Kidney (tissue), 14 donors: ENCODE data around the gene OSER1. TPM values are rescaled to one million over a fixed set of nuclear protein-coding genes. Genes with fewer than 3 reads are reported as not detected.

Experiments used
- DNase-seq, 5 donors: peaks; one replicate each; pipeline ENCODE4 v3.0.0-alpha.2; 2013 to 2020
- FAIRE-seq: peaks from 2 replicates; lab custom pipeline; 2012; peaks lifted over from hg19 to GRCh38; lab: Jason Lieb, UNC
- H3K27ac ChIP-seq, 2 donors: one replicate each; pipeline ENCODE4 v1.7.0; 2013; ENCODE audit warnings: low read depth in 2 of 2, low read length in 2 of 2, inconsistent platforms in 1 of 2
- H3K27me3 ChIP-seq: one replicate; pipeline ENCODE4 v1.7.1; 2013; ENCODE audit warnings: low read length, inconsistent platforms; ENCODE audit not compliant: control insufficient read depth, insufficient read depth
- H3K36me3 ChIP-seq, 3 donors: one replicate each; pipeline versions ENCODE4 v1.7.0 to v1.7.1; 2013; ENCODE audit warnings: low read length in 3 of 3, control low read depth in 1 of 3, inconsistent platforms in 1 of 3; ENCODE audit not compliant: insufficient read depth in 3 of 3, control insufficient read depth in 2 of 3
- H3K4me1 ChIP-seq, 3 donors: one replicate each; pipeline versions ENCODE4 v1.7.0 to v1.7.1; 2013; ENCODE audit warnings: low read length in 3 of 3, inconsistent platforms in 1 of 3, low read depth in 1 of 3; ENCODE audit not compliant: control insufficient read depth in 2 of 3, insufficient read depth in 2 of 3
- H3K4me3 ChIP-seq, 3 donors: one replicate each; pipeline versions ENCODE4 v1.7.0 to v1.8.1; 2013; ENCODE audit warnings: low read length in 3 of 3, control low read depth in 1 of 3, inconsistent platforms in 1 of 3
- H3K9ac ChIP-seq, 3 donors: one replicate each; pipeline versions ENCODE4 v1.7.0 to v1.7.1; 2013; ENCODE audit warnings: low read length in 3 of 3, control low read depth in 1 of 3, inconsistent platforms in 1 of 3
- H3K9me3 ChIP-seq, 3 donors: one replicate each; pipeline versions ENCODE4 v1.7.0 to v1.7.1; 2013; ENCODE audit warnings: low read length in 3 of 3, control low read depth in 1 of 3, inconsistent platforms in 1 of 3; ENCODE audit not compliant: control insufficient read depth in 2 of 3, insufficient read depth in 1 of 3
- intact Hi-C: fragments of 100-400 bp; cut with DNase I; formaldehyde crosslinking; loops from one replicate; pipeline ENCODE4 v1.11.1; 2022
- polyA plus RNA-seq: library from polyadenylated mRNA; stranded (reverse); fragments of 350-450 nt; fragmentation: Illumina TruSeq; extraction: RNeasy Lipid Tissue Mini Kit (QIAGEN cat#74804); gene quantifications from one replicate; pipeline ENCODE4 v1.2.3, GENCODE V29; 2014; ENCODE audit warnings: low read depth, low replicate concordance; ENCODE audit not compliant: insufficient read depth
- total RNA-seq: library from RNA; stranded (reverse); fragmentation: NEBNext Ultra II Directional; extraction: Animal tissue kit (Norgen Biotek cat#: 25700); gene quantifications from one replicate; pipeline ENCODE4 v1.2.1, GENCODE V29; 2021
- TF ChIP-seq, protein P1 (sequence below): IDR thresholded peaks from 3 replicates; pipeline ENCODE4 v1.5.1; 2012; ENCODE audit warnings: mild to moderate bottlenecking, moderate library complexity, borderline replicate concordance; ENCODE audit not compliant: insufficient read depth; ENCODE audit errors: extremely low read depth
- donor health status: control.
- donor health status: control.
- donor health status: control.
- donor health status: control.
- donor health status: control.
- donor health status: DM: yes; HTN: yes; CAD: no.
- donor health status: Normal renal cell carcinoma (clear cell type).

The OSER1 gene
- total and polyA plus RNA-seq, 2 donors from 2014 or later: 29.3 to 33.5 TPM

DNA sequence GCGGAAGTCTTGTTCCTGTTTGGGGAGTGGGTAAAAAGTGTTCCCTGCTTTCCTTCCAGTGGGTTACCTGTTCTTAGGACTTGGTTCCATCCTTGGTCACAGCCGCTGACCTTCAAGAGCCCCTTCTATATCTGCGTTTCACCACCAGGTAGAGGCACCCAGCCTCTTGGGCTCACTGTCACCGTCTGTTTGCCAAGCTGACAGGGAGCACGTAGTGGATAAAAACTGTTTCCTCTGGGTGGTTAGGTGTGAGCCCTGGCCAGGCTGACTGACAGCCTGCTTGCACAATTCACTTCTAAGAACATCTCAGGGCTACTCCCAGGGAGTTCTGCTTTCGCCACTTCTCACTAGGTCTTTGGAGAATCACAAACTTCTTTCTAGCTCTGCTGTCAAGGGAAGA is 21.8 kb downstream of the OSER1 start:
- TF ChIP-seq, protein P1, sequence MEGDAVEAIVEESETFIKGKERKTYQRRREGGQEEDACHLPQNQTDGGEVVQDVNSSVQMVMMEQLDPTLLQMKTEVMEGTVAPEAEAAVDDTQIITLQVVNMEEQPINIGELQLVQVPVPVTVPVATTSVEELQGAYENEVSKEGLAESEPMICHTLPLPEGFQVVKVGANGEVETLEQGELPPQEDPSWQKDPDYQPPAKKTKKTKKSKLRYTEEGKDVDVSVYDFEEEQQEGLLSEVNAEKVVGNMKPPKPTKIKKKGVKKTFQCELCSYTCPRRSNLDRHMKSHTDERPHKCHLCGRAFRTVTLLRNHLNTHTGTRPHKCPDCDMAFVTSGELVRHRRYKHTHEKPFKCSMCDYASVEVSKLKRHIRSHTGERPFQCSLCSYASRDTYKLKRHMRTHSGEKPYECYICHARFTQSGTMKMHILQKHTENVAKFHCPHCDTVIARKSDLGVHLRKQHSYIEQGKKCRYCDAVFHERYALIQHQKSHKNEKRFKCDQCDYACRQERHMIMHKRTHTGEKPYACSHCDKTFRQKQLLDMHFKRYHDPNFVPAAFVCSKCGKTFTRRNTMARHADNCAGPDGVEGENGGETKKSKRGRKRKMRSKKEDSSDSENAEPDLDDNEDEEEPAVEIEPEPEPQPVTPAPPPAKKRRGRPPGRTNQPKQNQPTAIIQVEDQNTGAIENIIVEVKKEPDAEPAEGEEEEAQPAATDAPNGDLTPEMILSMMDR: no peak
- peaks cover 0 to 10% (median 0%) of the 10 kb centered on the region in 3 donors for H3K4me1 ChIP-seq
- DNase-seq (no peak), FAIRE-seq (no peak)
- H3K27me3 ChIP-seq: no peaks in the 10 kb centered on the region
- no peak overlapping the region for H3K4me3 ChIP-seq
- H3K9ac ChIP-seq: no peak overlapping the region
- no peaks in the 10 kb centered on the region for H3K9me3 ChIP-seq
- intact Hi-C loops: no loop called here
- H3K36me3 ChIP-seq: no peaks in the 10 kb centered on the region
- no peak overlapping the region for H3K27ac ChIP-seq

DNA sequence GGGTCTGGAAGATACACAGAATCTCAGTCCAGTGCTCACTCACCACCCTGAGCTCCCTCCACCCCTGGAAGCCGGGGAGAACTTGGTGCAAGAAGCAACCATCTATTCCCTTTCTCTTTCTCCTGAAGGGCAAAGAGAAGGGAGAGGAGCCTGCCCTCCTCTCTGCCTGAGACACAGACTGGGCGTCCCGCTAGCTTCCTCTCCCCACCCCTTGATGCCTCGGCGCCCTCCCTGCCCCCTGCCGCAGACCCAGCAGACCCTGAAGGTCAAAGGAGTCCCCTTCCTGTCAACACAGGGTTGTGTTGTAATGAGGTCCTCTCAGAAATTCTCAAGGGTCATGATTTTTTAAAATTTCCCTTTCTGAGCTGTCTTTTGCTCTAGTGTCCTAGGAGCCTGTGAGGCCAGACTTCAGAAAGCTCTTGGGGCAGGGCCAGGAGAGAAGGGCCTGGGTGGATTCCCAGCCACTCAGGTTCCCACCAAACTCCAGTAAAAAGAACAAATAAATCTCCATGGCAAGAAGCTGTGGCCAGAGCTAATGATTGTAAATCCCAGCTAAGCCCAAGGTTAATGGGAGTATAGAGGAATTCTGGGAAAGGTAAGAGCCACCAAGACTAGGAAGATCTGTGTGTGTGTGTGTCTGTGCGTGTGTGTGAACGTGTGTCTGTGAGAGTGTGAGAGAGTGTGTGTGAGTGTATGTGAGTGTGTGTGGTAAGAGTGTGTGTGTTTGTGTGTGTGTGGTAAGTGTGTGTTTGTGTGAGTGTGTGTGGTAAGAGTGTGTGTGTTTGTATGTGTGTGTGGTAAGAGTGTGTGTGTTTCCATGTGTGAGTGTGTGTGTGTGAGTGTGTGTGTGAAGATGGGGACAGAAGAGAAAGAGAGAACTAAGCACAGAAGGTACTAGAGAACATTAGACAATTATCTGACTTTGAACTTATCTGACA is 22.5 kb downstream of the OSER1 start:
- peaks cover 0 to 10% (median 0%) of the 10 kb centered on the region in 3 donors for H3K4me1 ChIP-seq
- peak overlapping the region in 1 of 3 donors; percentile 63 for H3K4me3 ChIP-seq
- no peaks in the 10 kb centered on the region for H3K9me3 ChIP-seq
- peak overlapping the region; percentile 7 to 10 for H3K27ac ChIP-seq
- intact Hi-C loops: no loop called here
- no peaks in the 10 kb centered on the region for H3K36me3 ChIP-seq
- TF ChIP-seq, protein P1: no peak
- H3K27me3 ChIP-seq: no peaks in the 10 kb centered on the region
- no peak for FAIRE-seq
- peak in 2 of 5 donors; percentile 47 to 62 for DNase-seq
- peak overlapping the region in 1 of 3 donors; percentile 38 for H3K9ac ChIP-seq

DNA sequence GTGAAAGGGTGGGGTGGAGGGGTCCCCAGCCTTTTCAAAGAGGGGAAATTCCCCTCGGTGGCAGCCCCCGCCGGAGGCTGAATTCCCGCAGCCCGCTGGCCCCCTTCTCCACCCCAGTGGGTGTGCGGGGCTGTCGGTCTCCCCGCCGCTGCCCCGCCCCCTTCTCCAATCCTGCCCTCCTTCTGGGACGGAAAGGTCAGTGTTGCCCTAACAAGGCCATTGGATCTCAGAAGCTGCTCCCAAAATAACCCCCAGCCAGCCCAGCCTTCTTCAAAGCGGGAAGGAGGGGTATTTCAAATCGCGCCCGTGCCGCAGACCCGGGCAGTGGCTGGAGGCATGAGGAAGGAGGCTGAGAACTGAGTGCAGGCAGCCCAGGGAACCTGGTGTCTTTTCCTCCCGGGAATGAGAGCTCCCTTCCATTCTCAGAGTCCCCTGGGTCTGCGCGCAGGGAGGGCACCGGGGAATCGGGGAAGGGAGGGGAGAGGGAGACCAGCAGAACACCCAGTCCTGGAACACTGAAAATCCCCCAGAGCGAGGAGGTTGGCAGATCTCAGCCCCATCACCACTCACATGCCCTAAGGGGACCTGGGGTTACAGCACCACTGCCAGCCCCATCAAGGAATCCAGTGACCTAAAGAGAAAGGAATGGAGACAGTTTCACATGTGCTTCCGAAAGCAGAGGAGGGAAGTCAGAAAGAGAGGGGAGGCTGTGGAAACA is 23.4 kb downstream of the OSER1 start, which contains the start of gene JPH2:
TSS of gene JPH2 (minus strand) at position 135 of the 718 bp plus-strand sequence. CDS start 483 bp downstream, outside the sequence.
- H3K27me3 ChIP-seq: no peaks in the 10 kb centered on the region
- peak in 4 of 5 donors; percentile 44 to 64 (median 51) for DNase-seq
- H3K4me1 ChIP-seq: peaks cover 0 to 10% (median 0%) of the 10 kb centered on the region in 3 donors
- H3K9me3 ChIP-seq: no peaks in the 10 kb centered on the region
- FAIRE-seq: no peak
- peak within 1 kb of the TSS; percentile 40 to 63 (median 56) for H3K4me3 ChIP-seq
- peak within 1 kb of the TSS; percentile 10 to 52 for H3K27ac ChIP-seq
- peak within 1 kb of the TSS in 1 of 3 donors; percentile 38 for H3K9ac ChIP-seq
- intact Hi-C loops: no loop called here
- TF ChIP-seq, protein P1: no peak
- H3K36me3 ChIP-seq: no peaks in the 10 kb centered on the region
